ENCODE results near the gene WDHD1.

Gene WDHD1

GRCh38 chr14:55000381-55000780 is 26.5 kb downstream of the WDHD1 start:
- no peak for DNase-seq (ENCODE audit: low spot score)
- ChIA-PET POLR2A (ENCODE audit: low non-redundant PET) (no interaction called here), CTCF (no interaction called here)
- no peak for TF ChIP-seq CTCF (conservative IDR thresholded peaks at IDR 0.05; ENCODE audit: low read depth)
- no peak overlapping the region for H3K27ac ChIP-seq

GRCh38 chr14:54985156-54985555 is 41.7 kb downstream of the WDHD1 start:
- no peak for TF ChIP-seq CTCF (conservative IDR thresholded peaks at IDR 0.05; ENCODE audit: low read depth)
- ChIA-PET CTCF (no interaction called here), POLR2A (ENCODE audit: low non-redundant PET) (no interaction called here)
- no peak overlapping the region for H3K27ac ChIP-seq
- DNase-seq (ENCODE audit: low spot score) = peak; percentile 12

- CTCF ChIA-PET = interaction anchor here (0.6 to 0.7 kb wide), 5 partner anchors 116 to 1842 kb away, joined by 3 to 5 read pairs (median 3); no protein-coding TSS in a partner anchor
- POLR2A ChIA-PET (ENCODE audit: low non-redundant PET) = no interaction called here
- DNase-seq (ENCODE audit: low spot score) = no peak
- no peak overlapping the region for H3K27ac ChIP-seq
- TF ChIP-seq CTCF (conservative IDR thresholded peaks at IDR 0.05; ENCODE audit: low read depth) = no peak; the same call in 1 of the 2 replicates
Measured at GRCh38 chr14:54981698-54982097, 45.2 kb downstream of the WDHD1 start.

- no peak for DNase-seq (ENCODE audit: low spot score)
- TF ChIP-seq CTCF (conservative IDR thresholded peaks at IDR 0.05; ENCODE audit: low read depth) = no peak
- H3K27ac ChIP-seq = no peak overlapping the region
- ChIA-PET CTCF (no interaction called here), POLR2A (ENCODE audit: low non-redundant PET) (no interaction called here)
Measured at GRCh38 chr14:54979039-54979438, 47.9 kb downstream of the WDHD1 start.

GRCh38 chr14:54976316-54976715 is 50.6 kb downstream of the WDHD1 start:
- H3K27ac ChIP-seq = peak overlapping the region; percentile 88
- TF ChIP-seq CTCF (conservative IDR thresholded peaks at IDR 0.05; ENCODE audit: low read depth) = no peak
- ChIA-PET POLR2A (ENCODE audit: low non-redundant PET) (no interaction called here), CTCF (interaction anchor here (1.1 kb wide), 1 partner anchor 74 kb away, joined by 3 read pairs; the partner anchor contains the start of gene GCH1)
- peak; percentile 40 for DNase-seq (ENCODE audit: low spot score)

GRCh38 chr14:54975856-54976255 is 51.0 kb downstream of the WDHD1 start:
- CTCF ChIA-PET = interaction anchor here (0.6 to 1.1 kb wide), 2 partner anchors 73 to 1327 kb away, joined by 3 to 4 read pairs; partner anchors contain the start of gene GCH1
- DNase-seq (ENCODE audit: low spot score) = no peak
- peak overlapping the region; percentile 88 for H3K27ac ChIP-seq
- POLR2A ChIA-PET (ENCODE audit: low non-redundant PET) = no interaction called here
- no peak for TF ChIP-seq CTCF (conservative IDR thresholded peaks at IDR 0.05; ENCODE audit: low read depth)
